HepG2 (cell line): ENCODE results near the gene DHX16. TPM values are rescaled to one million over a fixed set of nuclear protein-coding genes. Genes with fewer than 3 reads are reported as not detected.
A peak's percentile ranks its signal among the peaks of the same experiment; 100 is the strongest.
"Not testable (repeated sequence)": the region's sequence is repeated elsewhere in the genome, so short reads cannot be mapped to it uniquely, and the experiment has no call there.

ENCODE experiments used
- ATAC-seq: fragments of 200-7000 bp; cut with Tn5 transposase; 3 replicates; pipeline ENCODE4 v1.9.1; 2020; ENCODE audit warnings: mild to moderate bottlenecking, moderate library complexity
- BruUV-seq: library from RNA; stranded (reverse); fragments of 400-500 nt; replicated peaks from 2 replicates; lab custom pipeline; 2021; lab: Mats Ljungman, UMichigan
- CTCF ChIA-PET: fragments of 300-600 bp; formaldehyde crosslinking; extraction: SDS; loops from one replicate; lab custom pipeline; 2021; ENCODE audit warnings: low total read pairs, inconsistent platforms, low intra/inter-chr PET ratio; lab: Yijun Ruan, JAX
- POLR2A ChIA-PET: fragments of 350-600 bp; sonication (Branson Sonifier 250); formaldehyde crosslinking; loops from one replicate; lab custom pipeline; 2020; ENCODE audit warnings: antibody characterized with exemption, inconsistent platforms; lab: Yijun Ruan, JAX
- DNase-seq: peaks from one replicate; pipeline ENCODE4 v3.0.0-alpha.2; 2015; ENCODE audit warnings: low spot score
- FAIRE-seq: peaks from 3 replicates; lab custom pipeline; 2011; peaks lifted over from hg19 to GRCh38; lab: Jason Lieb, UNC
- H2AFZ ChIP-seq: one replicate; pipeline ENCODE4 v1.6.1; 2011; ENCODE audit warnings: low read length, inconsistent platforms
- H3K27ac ChIP-seq: fragments of 300-600 bp; 3 replicates; pipeline ENCODE4 v1.8.0; 2011; ENCODE audit warnings: mixed run types, mild to moderate bottlenecking, mixed read lengths, low read length, inconsistent platforms; ENCODE audit not compliant: insufficient read depth; ENCODE audit errors: extremely low read length
- H3K27me3 ChIP-seq, 2 experiments: fragments of 200-600 bp in 1 of 2; 2 replicates in 1 of 2; 3 replicates in 1 of 2; pipeline versions ENCODE4 v1.6.0 to v1.8.0; 2011; ENCODE audit warnings: low read length in 2 of 2, mild to moderate bottlenecking in 2 of 2, moderate library complexity in 2 of 2, inconsistent platforms in 1 of 2; ENCODE audit not compliant: insufficient read depth in 2 of 2, control insufficient read depth in 1 of 2
- H3K36me3 ChIP-seq, 2 experiments: fragments of 200-600 bp in 1 of 2; replicated peaks in 1 of 2; 2 replicates in 1 of 2; 3 replicates in 1 of 2; pipeline versions ENCODE4 v1.5.1 to v1.8.0; 2011; ENCODE audit warnings: low read length in 2 of 2, inconsistent platforms in 1 of 2; ENCODE audit not compliant: insufficient read depth in 2 of 2, control insufficient read depth in 1 of 2
- H3K4me1 ChIP-seq: 2 replicates; pipeline ENCODE4 v1.5.1; 2012; ENCODE audit warnings: low read length, inconsistent platforms; ENCODE audit not compliant: insufficient read depth
- H3K4me2 ChIP-seq: 2 replicates; pipeline ENCODE4 v1.6.0; 2011; ENCODE audit warnings: low read depth, low read length, inconsistent platforms
- H3K4me3 ChIP-seq, 3 experiments: fragments of 200-600 bp in 1 of 3; sonication (generic), shearing (Covaris generic) in 1 of 3; replicated peaks in 1 of 3; 2 replicates each; pipeline ENCODE4 v1.5.1; 2011 to 2016; ENCODE audit warnings: low read length in 3 of 3, inconsistent platforms in 2 of 3, low read depth in 2 of 3, mild to moderate bottlenecking in 2 of 3, control low read depth in 1 of 3, mixed read lengths in 1 of 3; ENCODE audit not compliant: insufficient read depth in 1 of 3
- H3K79me2 ChIP-seq: one replicate; pipeline ENCODE4 v1.6.1; 2011; ENCODE audit warnings: low read length, inconsistent platforms; ENCODE audit not compliant: insufficient read depth
- H3K9ac ChIP-seq: 2 replicates; pipeline ENCODE4 v1.6.0; 2011; ENCODE audit warnings: mild to moderate bottlenecking, low read depth, low read length, inconsistent platforms; ENCODE audit not compliant: insufficient read depth
- H3K9me3 ChIP-seq: 2 replicates; pipeline ENCODE4 v1.5.1; 2012; ENCODE audit warnings: mild to moderate bottlenecking, low read length
- H4K20me1 ChIP-seq: 2 replicates; pipeline ENCODE4 v1.6.0; 2011; ENCODE audit warnings: inconsistent platforms, mild to moderate bottlenecking, low read length, moderate library complexity; ENCODE audit not compliant: insufficient read depth
- BRCA1 ChIP-seq: sonication (generic); formaldehyde crosslinking; IDR thresholded peaks from 2 replicates; pipeline ENCODE4 v1.4.0; 2020; ENCODE audit warnings: missing genetic modification reagents
- CBX5 ChIP-seq: sonication (generic); formaldehyde crosslinking; IDR thresholded peaks from 2 replicates; pipeline ENCODE4 v1.4.0; 2020; ENCODE audit warnings: missing genetic modification reagents, borderline replicate concordance
- CHD4 ChIP-seq: fragments of 200-600 bp; sonication (generic); IDR thresholded peaks from 2 replicates; pipeline ENCODE4 v1.7.0; 2017; ENCODE audit warnings: mild to moderate bottlenecking, low read length, borderline replicate concordance
- TRAFD1 ChIP-seq: sonication (generic); formaldehyde crosslinking; IDR thresholded peaks from 2 replicates; pipeline ENCODE4 v1.5.1; 2020; ENCODE audit warnings: missing genetic modification reagents, mild to moderate bottlenecking, borderline replicate concordance
- ZBTB4 ChIP-seq: sonication (generic); formaldehyde crosslinking; IDR thresholded peaks from 2 replicates; pipeline ENCODE4 v1.4.0; 2020; ENCODE audit warnings: missing genetic modification reagents, mild to moderate bottlenecking, borderline replicate concordance
- ZNF142 ChIP-seq: sonication (generic); formaldehyde crosslinking; IDR thresholded peaks from 2 replicates; pipeline ENCODE4 v1.4.0; 2020; ENCODE audit warnings: missing genetic modification reagents
- ZNF446 ChIP-seq: sonication (generic); formaldehyde crosslinking; IDR thresholded peaks from 2 replicates; pipeline ENCODE4 v1.5.0; 2020; ENCODE audit warnings: mild to moderate bottlenecking, missing genetic modification reagents
- ZNF567 ChIP-seq: sonication (generic); formaldehyde crosslinking; IDR thresholded peaks from 2 replicates; pipeline ENCODE4 v1.8.1; 2023; ENCODE audit warnings: mild to moderate bottlenecking, missing genetic modification reagents, borderline replicate concordance
- ZNF572 ChIP-seq: sonication (generic); formaldehyde crosslinking; IDR thresholded peaks from 2 replicates; pipeline ENCODE4 v1.5.1; 2020; ENCODE audit warnings: mild to moderate bottlenecking, missing genetic modification reagents
- ZSCAN20 ChIP-seq: sonication (generic); formaldehyde crosslinking; IDR thresholded peaks from 2 replicates; pipeline ENCODE4 v1.4.0; 2020; ENCODE audit warnings: missing genetic modification reagents, mild to moderate bottlenecking, borderline replicate concordance
- WGBS: methylation state at CpG from one replicate; pipeline ENCODE4 v1.1.6; 2017; ENCODE audit warnings: low lambda C conversion rate; 5-methylcytosine and 5-hydroxymethylcytosine counted together
- in situ Hi-C: cut with HindIII; loops from 2 replicates; pipeline ENCODE4 v1.10.0; 2017; ENCODE audit warnings: low pct_unique_long_range_greater_than_20kb; ENCODE audit not compliant: extremely low pct_ligation_motif_present
- intact Hi-C: fragments of 100-400 bp; cut with micrococcal nuclease; formaldehyde crosslinking; loops from one replicate; pipeline ENCODE4 v1.10.0; 2022; ENCODE audit not compliant: unreplicated experiment
- polyA plus RNA-seq, 8 experiments: library from polyadenylated mRNA; depleted of rRNA in 3 of 8; stranded (reverse) in 7 of 8; unstranded in 1 of 8; fragments of >200 nt; fragmentation: Illumina TruSeq in 4 of 8; extraction: Trizol in 4 of 8; gene quantifications; 2 replicates each; pipeline versions ENCODE4 v1.2.1 to v1.2.3, GENCODE V29; 2011 to 2016; ENCODE audit warnings: low read depth in 4 of 8, missing spikeins in 1 of 8, mixed read lengths in 1 of 8; ENCODE audit not compliant: insufficient read depth in 1 of 8
- total RNA-seq, 5 experiments: library from RNA; depleted of rRNA; stranded (reverse); fragments of >200 nt; fragmentation: Illumina TruSeq; extraction: Trizol; gene quantifications; 2 replicates each; pipeline ENCODE4 v1.2.3, GENCODE V29; 2016; ENCODE audit warnings: low read depth in 1 of 5

The DHX16 gene
- total and polyA plus RNA-seq, 2 of the 13 experiments (the other 11 are each of a cell fraction or from before 2014, with no cell fraction given): 57.0 to 58.5 TPM

DNA sequence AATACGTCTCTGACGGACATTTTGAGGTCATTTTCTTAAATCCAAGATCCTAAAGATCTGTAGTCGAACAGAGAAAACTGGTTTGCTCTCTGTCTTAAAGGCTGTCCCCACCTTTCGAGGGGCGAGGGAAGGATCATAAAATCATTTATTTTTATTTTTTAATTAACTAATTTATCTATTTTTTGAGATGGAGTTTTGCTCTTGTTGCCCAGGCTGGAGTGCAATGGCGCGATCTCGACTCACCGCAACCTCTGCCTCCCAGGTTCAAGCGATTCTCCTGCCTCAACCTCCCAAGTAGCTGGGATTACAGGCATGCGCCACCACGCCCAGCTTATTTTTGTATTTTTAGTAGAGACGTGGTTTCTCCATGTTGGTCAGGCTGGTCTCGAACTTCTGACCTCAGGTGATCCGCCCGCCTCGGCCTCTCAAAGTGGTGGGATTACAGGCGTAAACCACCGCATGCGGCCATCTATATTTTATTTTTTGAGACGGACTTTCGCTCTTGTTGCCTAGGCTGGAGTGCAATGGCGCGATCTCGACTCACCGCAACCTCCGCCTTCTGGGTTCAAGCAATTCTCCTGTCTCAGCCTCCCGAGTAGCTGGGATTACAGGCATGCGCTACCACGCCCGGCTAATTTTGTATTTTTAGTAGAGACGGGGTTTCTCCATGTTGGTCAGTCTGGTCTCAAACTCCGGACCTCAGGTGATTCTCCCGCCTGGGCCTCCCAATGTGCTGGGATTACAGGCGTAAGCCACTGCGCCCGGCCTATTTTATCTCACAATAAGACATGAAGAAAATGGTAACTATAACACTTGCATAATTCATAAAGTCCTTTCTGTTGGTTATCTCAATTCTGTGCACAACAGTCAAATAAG lies 45.3 kb upstream of the DHX16 start:
- H3K9me3 ChIP-seq, ATAC-seq, FAIRE-seq, H2AFZ ChIP-seq, DNase-seq, CTCF ChIA-PET, in situ Hi-C loops, H3K27me3 ChIP-seq: not testable (repeated sequence)
- TSS peak; percentile 39 for BruUV-seq
- Histone ChIP-seq H4K20me1 (peaks cover 17% of the 10 kb centered on the region), H3K36me3 (peaks cover 8 to 20% of the 10 kb centered on the region in 2 experiments), H3K4me1 (peaks cover 45% of the 10 kb centered on the region), H3K4me3 (peak overlapping the region; percentile 68 to 84 (median 76)), H3K79me2 (peaks cover 37% of the 10 kb centered on the region), H3K9ac (peak overlapping the region; percentile 89), H3K27ac (peak overlapping the region; percentile 94), H3K4me2 (peak overlapping the region; percentile 96)
- intact Hi-C loops: loop anchor here (1.0 to 2.0 kb wide), 2 partner anchors 39 to 161 kb away; partner anchors contain the start of genes GNL1 and PRR3
- 81% methylated on average over 37 of the region's 37 CpGs for WGBS
- POLR2A ChIA-PET: interaction anchor here (0.7 to 2.9 kb wide), 29 partner anchors 8 to 196 kb away, joined by 3 to 50 read pairs (median 7); partner anchors contain the start of genes DDR1, DHX16, FLOT1 and IER3
- TF ChIP-seq BRCA1: 0 out of 2 replicates have a peak, but pooled peaks have one; percentile 16
- 0 out of 2 replicates have a peak, but pooled peaks have one; percentile 12 for TF ChIP-seq CHD4
- 0 out of 2 replicates have a peak, but pooled peaks have one; percentile 20 for TF ChIP-seq CBX5 (CRISPR knock-in tag)
- 0 out of 2 replicates have a peak, but pooled peaks have one; percentile 6 for TF ChIP-seq ZSCAN20 (CRISPR knock-in tag)
- peak; percentile 4; the same call in 1 of the 2 replicates for TF ChIP-seq ZNF142 (CRISPR knock-in tag)
- 0 out of 2 replicates have a peak, but pooled peaks have one; percentile 39 for TF ChIP-seq ZNF572 (CRISPR knock-in tag)
- TF ChIP-seq ZBTB4 (CRISPR knock-in tag): peak; percentile 43; the same call in 1 of the 2 replicates
- 0 out of 2 replicates have a peak, but pooled peaks have one; percentile 13 for TF ChIP-seq ZNF567 (CRISPR knock-in tag)
- TF ChIP-seq TRAFD1 (CRISPR knock-in tag): peak; percentile 49; the same call in 1 of the 2 replicates
- TF ChIP-seq ZNF446 (CRISPR knock-in tag): peak; percentile 78; the same call in 1 of the 2 replicates
